ENCODE measurements around the gene GPR62. TPM values are rescaled to one million over a fixed set of nuclear protein-coding genes. Genes with fewer than 3 reads are reported as not detected.
A peak's percentile ranks its signal among the peaks of the same experiment; 100 is the strongest.

The GPR62 gene
- total and polyA plus RNA-seq, 8 donors = 0.17 to 0.35 (median 0.30) TPM; not detected in 2

- ATAC-seq (no peak), DNase-seq (peak in 1 of 4 donors; percentile 56)
- intact Hi-C loops (cut with DNase I) = no loop called here
- peaks cover 7 to 39% of the 10 kb centered on the region in 2 donors for H3K4me1 ChIP-seq
- peaks cover 0 to 28% of the 10 kb centered on the region in 2 donors for H3K27me3 ChIP-seq
- no peaks in the 10 kb centered on the region for H3K9me3 ChIP-seq
- TF ChIP-seq, protein P1, sequence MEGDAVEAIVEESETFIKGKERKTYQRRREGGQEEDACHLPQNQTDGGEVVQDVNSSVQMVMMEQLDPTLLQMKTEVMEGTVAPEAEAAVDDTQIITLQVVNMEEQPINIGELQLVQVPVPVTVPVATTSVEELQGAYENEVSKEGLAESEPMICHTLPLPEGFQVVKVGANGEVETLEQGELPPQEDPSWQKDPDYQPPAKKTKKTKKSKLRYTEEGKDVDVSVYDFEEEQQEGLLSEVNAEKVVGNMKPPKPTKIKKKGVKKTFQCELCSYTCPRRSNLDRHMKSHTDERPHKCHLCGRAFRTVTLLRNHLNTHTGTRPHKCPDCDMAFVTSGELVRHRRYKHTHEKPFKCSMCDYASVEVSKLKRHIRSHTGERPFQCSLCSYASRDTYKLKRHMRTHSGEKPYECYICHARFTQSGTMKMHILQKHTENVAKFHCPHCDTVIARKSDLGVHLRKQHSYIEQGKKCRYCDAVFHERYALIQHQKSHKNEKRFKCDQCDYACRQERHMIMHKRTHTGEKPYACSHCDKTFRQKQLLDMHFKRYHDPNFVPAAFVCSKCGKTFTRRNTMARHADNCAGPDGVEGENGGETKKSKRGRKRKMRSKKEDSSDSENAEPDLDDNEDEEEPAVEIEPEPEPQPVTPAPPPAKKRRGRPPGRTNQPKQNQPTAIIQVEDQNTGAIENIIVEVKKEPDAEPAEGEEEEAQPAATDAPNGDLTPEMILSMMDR (IDR thresholded peaks at IDR 0.05) = no peak
- H3K36me3 ChIP-seq = no peaks in the 10 kb centered on the region
- no peak overlapping the region for H3K27ac ChIP-seq
- H3K4me3 ChIP-seq = no peak overlapping the region
These were observed 13.9 kb downstream of the GPR62 start for GRCh38 chr3:51968883-51969678.

- Histone ChIP-seq H3K4me1 (peaks cover 14 to 47% of the 10 kb centered on the region in 2 donors), H3K27ac (no peak overlapping the region), H3K4me3 (no peak overlapping the region), H3K36me3 (no peaks in the 10 kb centered on the region), H3K27me3 (peaks cover 0 to 28% of the 10 kb centered on the region in 2 donors), H3K9me3 (no peaks in the 10 kb centered on the region)
- TF ChIP-seq, protein P1 (IDR thresholded peaks at IDR 0.05) = no peak
- intact Hi-C loops (cut with DNase I) = no loop called here
- ATAC-seq (no peak), DNase-seq (peak in 1 of 4 donors; percentile 76)
These were observed 14.7 kb downstream of the GPR62 start for GRCh38 chr3:51969841-51970240.

DNA sequence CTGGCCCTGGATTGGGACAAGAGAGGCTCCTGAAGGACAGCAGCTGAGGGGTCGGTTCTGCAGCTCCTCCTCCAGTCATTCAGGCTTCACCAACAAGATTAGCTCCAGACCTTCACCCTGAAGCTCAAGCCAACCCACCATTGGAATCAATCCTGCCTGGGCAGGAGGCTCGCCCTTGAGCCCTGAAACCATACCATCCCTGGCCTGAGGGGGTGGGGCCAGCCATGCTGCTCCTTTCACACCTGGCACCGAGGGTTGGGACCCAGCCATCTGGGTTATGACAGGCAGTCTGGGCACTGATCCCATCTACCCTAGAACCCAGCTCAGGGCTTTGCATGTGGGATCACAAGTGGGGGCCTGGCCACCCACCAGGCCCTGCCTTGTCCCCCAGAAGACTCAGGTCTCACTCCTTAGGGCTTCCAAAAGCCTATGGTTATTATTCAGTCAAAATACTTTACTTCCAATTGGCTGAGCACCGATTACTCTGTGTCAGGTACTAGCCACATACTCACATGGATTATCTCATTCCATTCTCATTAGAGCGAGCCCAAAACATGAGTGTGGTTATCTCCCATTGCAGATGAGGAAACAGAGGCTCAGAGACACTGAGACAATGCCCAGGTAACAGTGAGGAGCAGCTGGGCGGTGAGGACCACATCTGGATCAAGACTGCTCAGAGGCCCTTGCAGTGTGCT lies 15.6 kb downstream of the GPR62 start:
- H3K27ac ChIP-seq = no peak overlapping the region
- peaks cover 0 to 27% of the 10 kb centered on the region in 2 donors for H3K27me3 ChIP-seq
- intact Hi-C loops (cut with DNase I) = no loop called here
- peak in 1 of 4 donors; percentile 59 for DNase-seq
- no peaks in the 10 kb centered on the region for H3K36me3 ChIP-seq
- H3K4me3 ChIP-seq = no peak overlapping the region
- H3K9me3 ChIP-seq = no peaks in the 10 kb centered on the region
- peaks cover 18 to 55% of the 10 kb centered on the region in 2 donors for H3K4me1 ChIP-seq
- TF ChIP-seq, protein P1 (IDR thresholded peaks at IDR 0.05) = no peak
- ATAC-seq = no peak

- Histone ChIP-seq H3K27me3 (peaks cover 0 to 21% of the 10 kb centered on the region in 2 donors), H3K9me3 (no peaks in the 10 kb centered on the region), H3K27ac (no peak overlapping the region), H3K36me3 (no peaks in the 10 kb centered on the region), H3K4me1 (peaks cover 22 to 59% of the 10 kb centered on the region in 2 donors), H3K4me3 (no peak overlapping the region)
- TF ChIP-seq, protein P1 (IDR thresholded peaks at IDR 0.05) = no peak
- ATAC-seq = no peak
- DNase-seq = peak in 1 of 4 donors; percentile 62
- intact Hi-C loops (cut with DNase I) = no loop called here
These were observed 16.2 kb downstream of the GPR62 start for GRCh38 chr3:51971350-51971749.
